ENCODE measurements around the gene LRMDA. TPM values are rescaled to one million over a fixed set of nuclear protein-coding genes. Genes with fewer than 3 reads are reported as not detected.

The LRMDA gene
- total and polyA plus RNA-seq, 10 of the 15 experiments (the other 5 are each of a cell fraction or from before 2014, with no cell fraction given), result 0.07 to 0.54 (median 0.29) TPM; not detected in 4

- FAIRE-seq, result no peak
- ChIA-PET RAD21 (ENCODE audit: unreplicated experiment) (no interaction called here), POLR2A (no interaction called here)
Measured at GRCh38 chr10:75857896-75858295, 426.5 kb downstream of the LRMDA start.

More at GRCh38 chr10:75857896-75858295, 426.5 kb downstream of the LRMDA start:
- Histone ChIP-seq H2AFZ (ENCODE audit: control insufficient read depth, low read depth, low read length) (no peak overlapping the region), H3K27me3 (replicated peaks in 1 of 2; ENCODE audit: control insufficient read depth in 2 of 2, insufficient read depth in 2 of 2, low read length in 1 of 2) (no peaks in the 10 kb centered on the region), H3K27ac (ENCODE audit: control insufficient read depth, insufficient read depth) (no peak overlapping the region), H4K20me1 (ENCODE audit: control insufficient read depth, insufficient read depth) (no peaks in the 10 kb centered on the region), H3K4me1 (ENCODE audit: control insufficient read depth, insufficient read depth, low read length) (no peaks in the 10 kb centered on the region), H3K9me3 (replicated peaks; ENCODE audit: control insufficient read depth, insufficient read depth, low read length) (no peaks in the 10 kb centered on the region), H3K9ac (ENCODE audit: control insufficient read depth, insufficient read depth, low read length) (no peak overlapping the region), H3K36me3 (ENCODE audit: control insufficient read depth in 2 of 2, insufficient read depth in 2 of 2, low read length in 1 of 2) (no peaks in the 10 kb centered on the region), H3K79me2 (ENCODE audit: control insufficient read depth, insufficient read depth, low read length) (no peaks in the 10 kb centered on the region), H3K4me2 (ENCODE audit: control insufficient read depth, insufficient read depth) (no peak overlapping the region), H3K4me3 (no peak overlapping the region)
- no peak for DNase-seq (ENCODE audit: low read depth, low spot score)
- WGBS (ENCODE audit: insufficient coverage, insufficient replicate concordance, low lambda C conversion rate, missing lambda C conversion rate), result 28% methylated on average over 4 of the region's 4 CpGs
- CTCF ChIA-PET, result no interaction called here
- BruUV-seq (replicated peaks), result no TSS peak
- ATAC-seq, result no peak
- SMC1A ChIA-PET (ENCODE audit: uncharacterized antibody, unreplicated experiment), result no interaction called here
- in situ Hi-C loops (cut with MboI) (no loop called here), intact Hi-C loops (cut with micrococcal nuclease; ENCODE audit: unreplicated experiment) (no loop called here)
- no peak for TF ChIP-seq SMAD5 (IDR thresholded peaks at IDR 0.05; ENCODE audit: low read depth)
- no peak for TF ChIP-seq HDAC6 (IDR thresholded peaks at IDR 0.05; ENCODE audit: unreplicated experiment)
- TF ChIP-seq STAT3 (IDR thresholded peaks at IDR 0.05; ENCODE audit: low read depth, low read length), result no peak
- no peak for TF ChIP-seq MTA3 (IDR thresholded peaks at IDR 0.05; ENCODE audit: borderline replicate concordance, low read length)
- TF ChIP-seq MEF2B (IDR thresholded peaks at IDR 0.05; ENCODE audit: partially characterized antibody, poor library complexity, severe bottlenecking), result no peak
- TF ChIP-seq MYC (IDR thresholded peaks at IDR 0.05; ENCODE audit: insufficient read depth, insufficient read length, insufficient replicate concordance, low read length, severe bottlenecking), result no peak
- no peak for TF ChIP-seq ATF3 (IDR thresholded peaks at IDR 0.05; ENCODE audit: borderline replicate concordance, extremely low read depth, low read depth, low read length)
- no peak for TF ChIP-seq ESRRA (IDR thresholded peaks at IDR 0.05; ENCODE audit: low read length)
- TF ChIP-seq NR2C1 (IDR thresholded peaks at IDR 0.05), result no peak
- TF ChIP-seq E2F8 (IDR thresholded peaks at IDR 0.05; ENCODE audit: low read depth, partially characterized antibody), result no peak
- no peak for TF ChIP-seq PAX5 (IDR thresholded peaks at IDR 0.05; ENCODE audit: borderline replicate concordance, low read depth, low read length)
- TF ChIP-seq DPF2 (IDR thresholded peaks at IDR 0.05), result no peak
- TF ChIP-seq PAX8 (IDR thresholded peaks at IDR 0.05), result no peak
- no peak for TF ChIP-seq MEF2A (IDR thresholded peaks at IDR 0.05; ENCODE audit: insufficient read depth, low read depth, low read length)

Measured in GM12878 (cell line).